DND-41 (cell line): ENCODE measurements around the gene HIPK1.

Experiments
- ATAC-seq: fragments of 200-7000 bp; cut with Tn5 transposase; 3 replicates; pipeline ENCODE4 v1.9.1; 2021; ENCODE audit warnings: low read depth; ENCODE audit not compliant: insufficient read depth
- DNase-seq: peaks from one replicate; pipeline ENCODE4 v3.0.0-alpha.2; 2020
- H2AFZ ChIP-seq: 2 replicates; pipeline ENCODE4 v1.6.0; 2012; ENCODE audit warnings: low read depth, low read length
- H3K27ac ChIP-seq: 2 replicates; pipeline ENCODE4 v1.5.1; 2012; ENCODE audit warnings: low read length, inconsistent platforms
- H3K27me3 ChIP-seq: fragments of 200-600 bp; sonication (generic); 2 replicates; pipeline ENCODE4 v1.6.0; 2012; ENCODE audit warnings: low read length, mild to moderate bottlenecking, inconsistent platforms; ENCODE audit not compliant: insufficient read depth, poor library complexity
- H3K36me3 ChIP-seq: 2 replicates; pipeline ENCODE4 v1.5.1; 2012; ENCODE audit warnings: low read length, inconsistent platforms; ENCODE audit not compliant: insufficient read depth
- H3K4me1 ChIP-seq: 2 replicates; pipeline ENCODE4 v1.5.1; 2012; ENCODE audit warnings: mild to moderate bottlenecking, low read length; ENCODE audit not compliant: insufficient read depth
- H3K4me2 ChIP-seq: 2 replicates; pipeline ENCODE4 v1.6.0; 2012; ENCODE audit warnings: mild to moderate bottlenecking, moderate library complexity, low read length, inconsistent platforms; ENCODE audit not compliant: insufficient read depth
- H3K4me3 ChIP-seq, 2 experiments: fragments of 200-600 bp in 1 of 2; shearing (Covaris generic) in 1 of 2; 2 replicates each; pipeline ENCODE4 v1.5.1; 2012 to 2016; ENCODE audit warnings: inconsistent platforms in 2 of 2, low read length in 2 of 2, mild to moderate bottlenecking in 2 of 2, low read depth in 1 of 2, moderate library complexity in 1 of 2
- H3K79me2 ChIP-seq: 2 replicates; pipeline ENCODE4 v1.6.0; 2012; ENCODE audit warnings: low read length, inconsistent platforms; ENCODE audit not compliant: insufficient read depth
- H3K9ac ChIP-seq: 2 replicates; pipeline ENCODE4 v1.6.0; 2012; ENCODE audit warnings: low read depth, mild to moderate bottlenecking, inconsistent platforms, low read length, moderate library complexity
- H3K9me3 ChIP-seq: 2 replicates; pipeline ENCODE4 v1.5.1; 2012; ENCODE audit warnings: low read length, moderate library complexity, mild to moderate bottlenecking, inconsistent platforms; ENCODE audit not compliant: insufficient read depth, severe bottlenecking
- H4K20me1 ChIP-seq: 2 replicates; pipeline ENCODE4 v1.6.0; 2012; ENCODE audit warnings: low read length; ENCODE audit not compliant: insufficient read depth
- EZH2 ChIP-seq: IDR thresholded peaks from 3 replicates; pipeline ENCODE4 v1.6.1; 2012; ENCODE audit warnings: borderline replicate concordance, low read depth, mild to moderate bottlenecking, moderate library complexity, low read length, inconsistent platforms; ENCODE audit not compliant: severe bottlenecking
- TF ChIP-seq, protein P1 (sequence below): IDR thresholded peaks from 2 replicates; pipeline ENCODE4 v1.5.1; 2012; ENCODE audit warnings: borderline replicate concordance, low read length, moderate library complexity, mild to moderate bottlenecking; ENCODE audit not compliant: poor library complexity, severe bottlenecking; ENCODE audit errors: extremely low read depth

Gene HIPK1

DNA sequence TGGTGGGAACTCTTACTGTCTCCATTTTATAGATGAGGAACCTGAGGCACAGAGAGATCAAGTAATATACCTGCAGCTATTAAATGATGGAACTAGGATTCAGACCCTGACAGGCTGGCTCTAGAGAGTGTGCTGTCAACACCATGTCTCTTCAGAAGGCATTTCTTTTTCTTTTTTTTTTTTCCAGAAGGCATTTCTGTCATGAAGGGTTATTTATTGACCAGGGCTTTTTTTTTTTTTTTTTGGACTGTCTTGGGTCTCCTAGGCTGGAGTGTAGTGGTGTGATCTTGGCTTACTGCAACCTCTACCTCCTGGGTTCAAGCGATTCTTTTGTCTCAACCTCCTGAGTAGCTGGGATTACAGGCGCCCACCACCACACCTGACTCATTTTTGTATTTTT, 22.6 kb downstream of the HIPK1 start:
- no peaks in the 10 kb centered on the region for H3K9me3 ChIP-seq

GRCh38 chr1:113957984-113958383, 28.9 kb downstream of the HIPK1 start:
- Histone ChIP-seq H3K4me1 (no peaks in the 10 kb centered on the region), H3K4me2 (no peak overlapping the region), H3K9me3 (no peaks in the 10 kb centered on the region), H3K9ac (no peak overlapping the region), H3K79me2 (peaks cover 22% of the 10 kb centered on the region), H3K27ac (no peak overlapping the region), H3K36me3 (peaks cover 91% of the 10 kb centered on the region), H4K20me1 (peaks cover 9% of the 10 kb centered on the region; the same call in 1 of the 2 replicates), H2AFZ (no peak overlapping the region), H3K27me3 (no peaks in the 10 kb centered on the region), H3K4me3 (no peak overlapping the region)
- TF ChIP-seq, protein P1, sequence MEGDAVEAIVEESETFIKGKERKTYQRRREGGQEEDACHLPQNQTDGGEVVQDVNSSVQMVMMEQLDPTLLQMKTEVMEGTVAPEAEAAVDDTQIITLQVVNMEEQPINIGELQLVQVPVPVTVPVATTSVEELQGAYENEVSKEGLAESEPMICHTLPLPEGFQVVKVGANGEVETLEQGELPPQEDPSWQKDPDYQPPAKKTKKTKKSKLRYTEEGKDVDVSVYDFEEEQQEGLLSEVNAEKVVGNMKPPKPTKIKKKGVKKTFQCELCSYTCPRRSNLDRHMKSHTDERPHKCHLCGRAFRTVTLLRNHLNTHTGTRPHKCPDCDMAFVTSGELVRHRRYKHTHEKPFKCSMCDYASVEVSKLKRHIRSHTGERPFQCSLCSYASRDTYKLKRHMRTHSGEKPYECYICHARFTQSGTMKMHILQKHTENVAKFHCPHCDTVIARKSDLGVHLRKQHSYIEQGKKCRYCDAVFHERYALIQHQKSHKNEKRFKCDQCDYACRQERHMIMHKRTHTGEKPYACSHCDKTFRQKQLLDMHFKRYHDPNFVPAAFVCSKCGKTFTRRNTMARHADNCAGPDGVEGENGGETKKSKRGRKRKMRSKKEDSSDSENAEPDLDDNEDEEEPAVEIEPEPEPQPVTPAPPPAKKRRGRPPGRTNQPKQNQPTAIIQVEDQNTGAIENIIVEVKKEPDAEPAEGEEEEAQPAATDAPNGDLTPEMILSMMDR: no peak
- no peak for TF ChIP-seq EZH2
- DNase-seq (no peak), ATAC-seq (no peak)

More for the DNA sequence above, 22.6 kb downstream of the HIPK1 start:
- Histone ChIP-seq H3K36me3 (peaks cover 62% of the 10 kb centered on the region), H4K20me1 (peaks cover 29% of the 10 kb centered on the region; the same call in 1 of the 2 replicates), H3K4me2 (no peak overlapping the region), H3K27ac (no peak overlapping the region), H3K27me3 (no peaks in the 10 kb centered on the region), H3K4me1 (peaks cover 19% of the 10 kb centered on the region), H3K9ac (no peak overlapping the region), H3K4me3 (no peak overlapping the region), H2AFZ (no peak overlapping the region), H3K79me2 (peaks cover 80% of the 10 kb centered on the region)
- DNase-seq (no peak), ATAC-seq (no peak)
- TF ChIP-seq EZH2: no peak
- TF ChIP-seq, protein P1: no peak

DNA sequence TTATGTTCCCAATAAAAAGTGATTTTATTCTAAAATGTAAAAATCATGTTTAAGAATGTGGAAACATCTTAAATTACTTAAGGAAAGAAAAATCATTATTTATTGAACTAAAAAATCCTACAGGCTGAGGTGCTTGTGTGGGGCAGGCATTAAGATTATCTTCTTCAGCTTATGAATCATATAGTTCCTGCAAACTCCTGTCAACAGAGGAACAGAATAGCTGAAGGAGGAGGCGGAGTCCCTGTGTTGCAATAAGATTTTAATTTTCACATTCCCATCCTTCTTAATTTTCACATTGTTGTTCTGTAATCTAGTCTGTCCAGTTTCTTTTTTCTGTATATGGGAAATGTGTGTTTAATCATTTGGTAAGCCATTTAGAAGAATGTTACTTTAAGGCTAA, 29.6 kb downstream of the HIPK1 start:
- H3K27ac ChIP-seq: no peak overlapping the region
- H2AFZ ChIP-seq: no peak overlapping the region
- no peak overlapping the region for H3K4me3 ChIP-seq
- TF ChIP-seq, protein P1: no peak
- no peak for TF ChIP-seq EZH2
- ATAC-seq (no peak), DNase-seq (no peak)
- no peaks in the 10 kb centered on the region for H3K27me3 ChIP-seq
- peaks cover 93% of the 10 kb centered on the region for H3K36me3 ChIP-seq
- no peaks in the 10 kb centered on the region for H3K9me3 ChIP-seq
- H3K79me2 ChIP-seq: peaks cover 18% of the 10 kb centered on the region
- peaks cover 8% of the 10 kb centered on the region; the same call in 1 of the 2 replicates for H4K20me1 ChIP-seq
- no peaks in the 10 kb centered on the region for H3K4me1 ChIP-seq
- no peak overlapping the region for H3K9ac ChIP-seq
- H3K4me2 ChIP-seq: no peak overlapping the region
